ENCODE measurements around the gene RABGGTA. TPM values are rescaled to one million over a fixed set of nuclear protein-coding genes. Genes with fewer than 3 reads are reported as not detected.

The RABGGTA gene
- total and polyA plus RNA-seq, 2 experiments from 2014 or later: 17.6 to 20.7 TPM

- no peak for ATAC-seq
- Mint-ChIP-seq H3K27me3 (ENCODE audit: insufficient read depth, low read depth, poor library complexity) (peaks cover 10% of the 10 kb centered on the region), H3K4me3 (no peak overlapping the region), H3K36me3 (ENCODE audit: low read depth) (peaks cover 6% of the 10 kb centered on the region; the same call in 2 of the 3 replicates), H3K27ac (no peak overlapping the region), H3K4me1 (peaks cover 3% of the 10 kb centered on the region; the same call in 1 of the 3 replicates), H3K9me3 (no peaks in the 10 kb centered on the region)
- no peaks in the 10 kb centered on the region for H3K9me2 ChIP-seq (ENCODE audit: insufficient read depth)
- no peak overlapping the region for H3K4me2 ChIP-seq
- no peak for DNase-seq (ENCODE audit: low spot score)
- H3K4me1 ChIP-seq (ENCODE audit: insufficient read depth): no peaks in the 10 kb centered on the region
- no peaks in the 10 kb centered on the region for H4K20me1 ChIP-seq (replicated peaks; ENCODE audit: insufficient read depth)
- H3K27ac ChIP-seq (ENCODE audit: low read depth): no peak overlapping the region
- H3K36me3 ChIP-seq (ENCODE audit: insufficient read depth): no peaks in the 10 kb centered on the region
- no peaks in the 10 kb centered on the region for H3F3A ChIP-seq (replicated peaks; ENCODE audit: low read depth)
- H3K27me3 ChIP-seq (ENCODE audit: insufficient read depth): no peaks in the 10 kb centered on the region
- H2AFZ ChIP-seq: no peak overlapping the region
- H3K79me2 ChIP-seq (replicated peaks; ENCODE audit: insufficient read depth): no peaks in the 10 kb centered on the region
- TF ChIP-seq NANOG (IDR thresholded peaks at IDR 0.05; ENCODE audit: borderline replicate concordance) (no peak), CTCF (conservative IDR thresholded peaks at IDR 0.05; ENCODE audit: low read depth in 2 of 2) (no peak), EZH2 (IDR thresholded peaks at IDR 0.05; ENCODE audit: low read depth, unreplicated experiment) (no peak), ZNF114 (CRISPR knock-in tag; IDR thresholded peaks at IDR 0.05) (no peak), ETS1 (IDR thresholded peaks at IDR 0.05) (no peak), POLR2AphosphoS5 (IDR thresholded peaks at IDR 0.05; ENCODE audit: low read depth) (no peak), ZNF462 (CRISPR knock-in tag; IDR thresholded peaks at IDR 0.05) (no peak), EZH2phosphoT487 (IDR thresholded peaks at IDR 0.05; ENCODE audit: unreplicated experiment) (no peak), REST (IDR thresholded peaks at IDR 0.05; ENCODE audit: unreplicated experiment) (no peak), JUNB (IDR thresholded peaks at IDR 0.05; ENCODE audit: unreplicated experiment) (no peak), CREB1 (CRISPR knock-in tag; IDR thresholded peaks at IDR 0.05; ENCODE audit: low read depth) (no peak), STAT1 (IDR thresholded peaks at IDR 0.05; ENCODE audit: unreplicated experiment) (no peak), ZNF331 (CRISPR knock-in tag; IDR thresholded peaks at IDR 0.05; ENCODE audit: low read depth) (no peak)
- H3K4me3 ChIP-seq: no peak overlapping the region
Measured at GRCh38 chr14:24264298-24264697, 7.1 kb downstream of the RABGGTA start.

Data from GM23338 (cell line).